ENCODE results near the gene PLCXD3.

PLCXD3 gene

DNA sequence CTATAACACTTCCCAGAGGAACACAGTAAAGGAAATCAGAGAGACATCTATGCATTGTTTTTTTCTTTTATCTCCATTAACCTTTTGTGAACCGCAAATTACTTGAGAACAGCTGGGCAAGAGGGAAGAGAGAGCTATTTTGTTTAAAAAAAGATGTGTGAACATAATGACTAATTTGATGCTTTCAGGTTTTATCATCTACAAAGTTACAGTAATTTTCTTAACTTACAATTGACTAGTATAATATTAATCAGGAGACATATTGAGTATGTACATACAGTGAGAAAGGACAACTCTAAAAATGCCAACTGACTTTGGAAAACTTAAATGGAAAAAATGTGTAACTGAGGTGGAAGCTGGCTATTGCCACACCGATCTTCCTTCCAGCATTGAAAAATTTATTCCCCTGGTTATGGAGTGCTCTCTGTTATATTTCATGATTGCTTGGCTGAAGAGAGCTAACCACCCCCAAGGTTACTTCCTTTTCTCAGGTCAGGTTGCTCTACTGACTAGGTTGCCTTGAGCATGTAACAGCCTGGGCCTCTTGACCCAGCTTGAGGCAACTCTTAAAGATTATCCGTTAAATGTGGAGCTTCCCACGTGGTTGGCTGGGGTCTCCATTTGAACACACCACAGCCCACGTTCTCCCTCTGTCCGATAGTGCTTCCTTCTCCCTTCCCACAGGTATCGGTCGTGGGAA, 234.4 kb downstream of the PLCXD3 start:
- no peaks in the 10 kb centered on the region for H4K20me1 ChIP-seq
- no peak overlapping the region for H3K4me2 ChIP-seq
- H3K36me3 ChIP-seq: no peaks in the 10 kb centered on the region
- H3K9me3 ChIP-seq: no peaks in the 10 kb centered on the region
- no peaks in the 10 kb centered on the region for H3K27me3 ChIP-seq
- H3K4me3 ChIP-seq: no peak overlapping the region
- H3K4me1 ChIP-seq: no peaks in the 10 kb centered on the region
- no peak for TF ChIP-seq Cebpa-rat (IDR thresholded peaks at IDR 0.05)
- no peak overlapping the region for H3K9ac ChIP-seq
- no peak overlapping the region for H3K27ac ChIP-seq

DNA sequence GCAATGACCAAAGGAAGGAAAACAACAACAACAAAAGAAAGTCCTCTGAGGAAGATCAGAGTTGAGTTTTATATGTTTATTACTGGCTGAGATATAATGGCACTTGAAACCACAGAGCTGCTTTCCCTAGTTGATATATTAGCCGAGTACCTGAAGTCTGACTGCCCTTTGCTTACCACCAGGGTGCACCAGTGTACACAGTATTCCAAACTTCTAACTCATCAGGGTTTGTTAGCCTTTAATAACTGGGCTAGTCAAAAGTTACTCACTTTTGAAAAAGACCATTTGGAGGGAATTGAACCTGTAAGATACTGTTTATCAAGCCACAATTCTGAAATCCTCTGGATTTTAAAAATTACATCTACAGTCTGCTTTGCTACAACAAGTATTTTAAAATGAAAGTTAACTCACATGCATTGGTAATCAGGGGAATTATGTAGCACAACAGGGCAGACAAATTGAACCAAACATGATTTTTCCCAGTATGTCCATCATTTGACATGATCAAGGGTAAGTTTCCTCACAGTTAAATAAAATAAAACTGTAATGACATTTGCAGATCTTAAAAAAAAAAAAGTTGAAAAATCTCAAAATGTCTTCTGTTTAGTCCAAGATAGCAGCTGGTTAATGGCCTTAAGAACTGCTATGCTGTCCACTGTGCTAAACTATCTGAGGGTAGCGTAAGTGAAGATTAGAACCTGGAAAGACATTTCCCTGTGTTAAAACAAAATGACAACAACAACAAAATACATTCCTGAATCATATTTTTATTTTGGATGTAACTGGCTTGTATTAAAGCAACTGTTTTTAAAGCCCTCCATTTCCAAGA, 239.8 kb downstream of the PLCXD3 start:
- Histone ChIP-seq H3K4me1 (no peaks in the 10 kb centered on the region), H4K20me1 (no peaks in the 10 kb centered on the region), H3K4me3 (no peak overlapping the region), H3K36me3 (no peaks in the 10 kb centered on the region), H3K9ac (no peak overlapping the region), H3K27me3 (no peaks in the 10 kb centered on the region), H3K27ac (no peak overlapping the region), H3K9me3 (no peaks in the 10 kb centered on the region), H3K4me2 (no peak overlapping the region)
- no peak for TF ChIP-seq Cebpa-rat (IDR thresholded peaks at IDR 0.05)

DNA sequence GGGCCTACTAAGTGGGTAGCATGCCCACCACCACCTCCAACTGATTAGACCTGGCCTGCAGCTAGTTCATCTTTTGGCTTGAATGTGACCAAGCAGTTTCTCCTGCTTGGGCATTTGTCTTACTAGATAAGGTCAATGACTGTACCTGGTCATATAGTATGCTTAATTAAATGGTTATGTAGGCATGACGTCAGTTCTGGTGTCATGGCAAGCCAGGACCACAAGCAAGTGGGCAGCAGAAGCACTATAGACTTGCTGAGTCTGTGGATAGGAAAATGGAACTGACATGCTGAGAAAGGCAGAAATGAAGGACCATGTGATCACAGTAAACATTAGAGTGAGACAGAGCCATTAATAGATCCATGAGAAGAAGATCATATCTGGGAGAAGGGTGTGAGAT, 241.5 kb downstream of the PLCXD3 start:
- H3K4me2 ChIP-seq: no peak overlapping the region
- H3K9me3 ChIP-seq: no peaks in the 10 kb centered on the region
- H3K27ac ChIP-seq: no peak overlapping the region
- no peaks in the 10 kb centered on the region for H4K20me1 ChIP-seq
- no peak overlapping the region for H3K4me3 ChIP-seq
- no peaks in the 10 kb centered on the region for H3K4me1 ChIP-seq
- no peaks in the 10 kb centered on the region for H3K36me3 ChIP-seq
- no peak overlapping the region for H3K9ac ChIP-seq
- no peaks in the 10 kb centered on the region for H3K27me3 ChIP-seq
- TF ChIP-seq Cebpa-rat (IDR thresholded peaks at IDR 0.05): no peak

DNA sequence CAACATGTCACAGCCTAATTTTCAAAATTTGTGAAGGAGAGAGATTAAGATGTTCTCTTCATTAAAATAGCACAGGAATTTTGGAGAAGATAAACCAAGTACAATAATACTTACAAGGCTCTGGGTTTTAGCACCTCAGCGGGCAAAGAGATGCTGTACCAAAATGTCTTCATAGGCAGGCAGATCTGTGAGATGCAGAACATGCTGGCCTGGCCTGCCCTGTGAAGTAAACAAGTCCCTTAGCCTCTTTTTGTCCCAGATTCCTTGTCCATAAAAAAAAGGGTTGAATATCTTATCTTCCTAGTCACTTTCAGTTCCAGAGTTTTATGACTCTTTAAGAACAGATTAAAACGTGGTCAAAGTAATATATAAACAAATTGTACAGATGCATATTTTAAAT, 244.0 kb downstream of the PLCXD3 start:
- H3K4me2 ChIP-seq: no peak overlapping the region
- no peaks in the 10 kb centered on the region for H3K36me3 ChIP-seq
- no peak for TF ChIP-seq Cebpa-rat (IDR thresholded peaks at IDR 0.05)
- no peak overlapping the region for H3K9ac ChIP-seq
- H3K4me3 ChIP-seq: no peak overlapping the region
- no peaks in the 10 kb centered on the region for H4K20me1 ChIP-seq
- no peaks in the 10 kb centered on the region for H3K4me1 ChIP-seq
- H3K27ac ChIP-seq: no peak overlapping the region
- no peaks in the 10 kb centered on the region for H3K9me3 ChIP-seq
- H3K27me3 ChIP-seq: no peaks in the 10 kb centered on the region

DNA sequence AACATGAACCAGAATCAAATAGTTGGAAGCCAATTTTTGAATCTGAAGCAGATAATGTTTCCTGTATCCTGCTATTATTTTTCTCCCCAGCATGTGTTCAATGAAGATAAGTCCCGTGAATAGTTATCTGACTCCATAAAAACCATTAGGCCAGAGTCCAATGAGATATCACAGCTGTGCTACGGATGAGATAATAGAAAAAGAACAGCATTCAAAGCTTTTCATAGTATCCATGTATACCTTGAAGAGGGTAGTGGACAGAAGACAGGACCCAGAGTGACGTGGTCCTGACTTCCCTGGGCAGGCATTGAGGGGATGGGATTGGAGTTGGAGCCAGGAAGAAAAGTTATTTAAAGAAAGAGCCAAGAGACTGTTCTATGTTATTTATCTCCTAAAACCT, 246.4 kb downstream of the PLCXD3 start:
- H3K36me3 ChIP-seq: no peaks in the 10 kb centered on the region
- no peak for TF ChIP-seq Cebpa-rat (IDR thresholded peaks at IDR 0.05)
- H3K4me3 ChIP-seq: no peak overlapping the region
- H3K27ac ChIP-seq: no peak overlapping the region
- no peaks in the 10 kb centered on the region for H4K20me1 ChIP-seq
- H3K27me3 ChIP-seq: no peaks in the 10 kb centered on the region
- no peaks in the 10 kb centered on the region for H3K9me3 ChIP-seq
- H3K4me2 ChIP-seq: no peak overlapping the region
- H3K4me1 ChIP-seq: no peaks in the 10 kb centered on the region
- no peak overlapping the region for H3K9ac ChIP-seq

DNA sequence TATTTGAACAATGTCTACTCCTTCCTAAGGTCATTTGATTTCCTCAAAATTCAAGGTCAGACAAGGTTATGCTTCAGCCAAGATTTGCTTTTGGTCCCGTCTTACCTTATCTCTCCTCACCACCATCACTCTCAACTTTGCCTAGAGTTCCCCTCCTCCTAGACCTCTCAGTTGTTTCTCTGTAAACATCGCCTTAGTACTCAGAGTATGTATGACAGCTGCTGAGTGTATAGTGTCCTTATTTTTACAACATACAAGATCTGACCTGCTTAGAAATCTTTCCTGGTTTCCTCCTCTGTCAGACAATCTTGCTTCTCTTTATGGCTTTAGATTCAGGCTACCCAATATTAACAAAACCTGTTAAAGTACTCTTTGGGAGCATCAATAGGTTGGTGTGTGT, 247.1 kb downstream of the PLCXD3 start:
- Histone ChIP-seq H3K4me1 (no peaks in the 10 kb centered on the region), H3K27ac (no peak overlapping the region), H3K4me2 (no peak overlapping the region), H3K9ac (no peak overlapping the region), H3K9me3 (no peaks in the 10 kb centered on the region), H4K20me1 (no peaks in the 10 kb centered on the region), H3K27me3 (no peaks in the 10 kb centered on the region), H3K4me3 (no peak overlapping the region), H3K36me3 (no peaks in the 10 kb centered on the region)
- TF ChIP-seq Cebpa-rat (IDR thresholded peaks at IDR 0.05): no peak
